GM21619 (cell line): Measurements from ENCODE around the gene HOXA5.

ENCODE experiments used
- ATAC-seq: cut with Tn5 transposase; IDR thresholded peaks from one replicate; pipeline ENCODE4 v1.9.1; 2021; ENCODE audit not compliant: unreplicated experiment

The HOXA5 gene

GRCh38 chr7:27109466-27110185 lies 33.9 kb downstream of the HOXA5 start:
- ATAC-seq: no peak

GRCh38 chr7:27108390-27109127 lies 34.9 kb downstream of the HOXA5 start:
- ATAC-seq: no peak

- ATAC-seq: no peak
Measured at GRCh38 chr7:27107391-27108381, 35.8 kb downstream of the HOXA5 start.

- no peak for ATAC-seq
Measured at GRCh38 chr7:27106901-27107240, 36.6 kb downstream of the HOXA5 start.

DNA sequence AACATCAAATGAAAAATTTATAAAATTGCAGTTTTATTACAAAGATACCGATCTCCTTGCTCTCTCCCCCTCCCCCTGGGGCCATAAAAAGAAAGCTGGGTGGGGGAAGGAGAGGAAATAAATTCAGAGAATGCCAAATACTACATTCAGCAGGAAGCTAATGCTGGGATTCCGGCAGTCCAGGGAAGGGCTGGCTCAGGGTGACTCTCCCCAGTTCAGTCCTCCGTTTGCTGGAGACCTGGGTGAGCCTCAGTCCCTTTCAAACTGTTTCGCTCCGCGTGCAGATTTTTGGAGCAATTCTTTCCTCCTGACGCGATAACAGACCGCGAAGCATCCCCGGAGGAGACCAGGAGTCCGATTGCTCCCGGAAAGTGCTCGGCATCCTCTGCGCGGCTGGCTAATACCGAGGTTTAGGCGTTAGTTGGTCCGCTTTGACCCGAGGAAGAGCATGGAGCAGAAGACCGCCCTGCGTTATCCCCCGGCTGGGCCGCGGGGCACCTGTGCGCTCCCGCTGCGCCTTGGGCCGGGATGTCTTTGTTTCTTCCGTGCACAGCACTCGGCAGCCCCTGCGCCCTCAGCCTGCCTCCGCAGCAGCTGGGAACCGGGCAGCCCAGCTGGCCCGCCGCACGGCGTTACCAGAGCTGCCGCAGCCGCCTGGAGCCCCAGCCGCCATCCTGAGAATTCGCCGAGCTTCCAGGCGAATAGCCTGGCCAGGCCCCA lies 37.1 kb downstream of the HOXA5 start:
- no peak for ATAC-seq

DNA sequence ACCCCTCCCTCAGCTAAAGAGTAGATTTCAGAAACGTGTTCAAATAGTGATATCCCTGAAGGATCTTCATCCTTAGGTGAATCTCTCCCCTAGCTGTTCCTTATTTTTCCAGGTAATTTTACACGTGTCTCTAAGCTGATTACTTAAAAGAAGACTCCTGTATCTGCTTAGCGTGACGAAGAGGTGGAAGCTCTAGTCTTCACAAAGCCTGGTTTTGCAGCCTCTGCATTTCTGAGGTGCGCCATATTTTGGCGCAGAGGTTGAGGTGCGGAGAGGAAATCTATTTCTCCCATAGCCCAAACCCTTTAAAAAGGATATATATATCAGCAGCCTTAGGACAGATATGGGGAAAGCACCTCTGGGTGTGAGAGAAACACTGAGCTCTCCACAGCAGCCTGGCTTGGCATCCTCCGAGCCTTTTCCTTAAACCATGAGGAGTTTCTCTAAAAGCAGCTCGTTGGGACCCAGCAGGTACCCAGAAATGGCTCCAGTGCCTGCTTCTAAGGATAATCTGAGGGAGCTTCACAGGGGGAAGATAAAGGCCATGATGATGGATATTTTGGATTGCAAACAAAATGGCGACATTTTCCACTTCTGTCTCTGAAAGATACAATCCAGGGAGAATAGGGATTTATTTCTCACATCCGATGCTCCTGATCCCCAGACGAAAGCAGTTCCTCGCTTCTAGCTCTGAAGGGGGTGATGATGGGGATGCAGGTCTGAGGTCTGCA lies 38.0 kb downstream of the HOXA5 start:
- ATAC-seq: no peak

GRCh38 chr7:27104341-27105058 lies 39.0 kb downstream of the HOXA5 start:
- no peak for ATAC-seq

DNA sequence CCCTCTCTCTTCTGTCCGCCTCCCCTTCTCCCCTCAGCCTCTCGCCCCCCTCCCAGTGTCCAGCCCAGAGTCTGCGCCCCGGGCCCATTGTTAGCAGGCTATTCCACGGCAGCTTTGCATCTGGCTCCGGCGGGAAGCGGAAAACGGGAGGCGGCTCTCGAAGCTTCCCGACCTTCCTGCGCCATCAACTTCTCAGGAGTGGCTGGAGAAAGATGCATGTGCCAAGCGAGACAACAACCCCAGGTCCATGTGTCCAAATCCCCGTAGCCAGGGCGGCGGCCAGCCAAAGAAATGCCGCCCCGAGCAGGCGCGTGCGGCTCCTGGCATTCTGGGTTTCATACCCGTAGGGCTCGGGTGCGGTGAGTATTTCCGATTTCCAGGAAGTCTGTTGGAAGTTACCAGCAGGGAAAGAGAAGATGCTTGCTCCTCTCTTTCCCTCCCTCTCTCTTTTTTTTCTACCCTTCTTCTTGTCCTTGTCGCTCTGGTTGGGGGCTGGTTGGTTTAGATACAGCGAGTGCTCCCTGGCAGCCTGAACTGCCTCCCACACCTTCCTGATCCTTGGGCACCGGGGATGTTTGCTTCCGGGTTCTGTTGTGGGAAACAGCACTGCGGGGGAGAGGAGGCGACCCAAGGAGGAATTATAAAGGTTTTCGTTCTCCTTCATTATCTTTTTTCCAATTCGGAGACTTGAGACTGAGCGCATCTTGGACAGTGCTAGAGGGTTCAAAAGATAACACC lies 39.8 kb downstream of the HOXA5 start:
- ATAC-seq: no peak

GRCh38 chr7:27102581-27103442 lies 40.7 kb downstream of the HOXA5 start, which contains the start of gene HOXA2:
TSS of gene HOXA2 (minus strand) at chr7:27102683. CDS start at chr7:27102500, 183 bp downstream.
- no peak for ATAC-seq

- no peak for ATAC-seq
Measured at GRCh38 chr7:27101957-27102580, 41.4 kb downstream of the HOXA5 start.

- ATAC-seq: no peak
Measured at GRCh38 chr7:27101171-27101956, 42.1 kb downstream of the HOXA5 start.

GRCh38 chr7:27100694-27101170 lies 42.7 kb downstream of the HOXA5 start:
- no peak for ATAC-seq

GRCh38 chr7:27099453-27100370 lies 43.8 kb downstream of the HOXA5 start:
- no peak for ATAC-seq

DNA sequence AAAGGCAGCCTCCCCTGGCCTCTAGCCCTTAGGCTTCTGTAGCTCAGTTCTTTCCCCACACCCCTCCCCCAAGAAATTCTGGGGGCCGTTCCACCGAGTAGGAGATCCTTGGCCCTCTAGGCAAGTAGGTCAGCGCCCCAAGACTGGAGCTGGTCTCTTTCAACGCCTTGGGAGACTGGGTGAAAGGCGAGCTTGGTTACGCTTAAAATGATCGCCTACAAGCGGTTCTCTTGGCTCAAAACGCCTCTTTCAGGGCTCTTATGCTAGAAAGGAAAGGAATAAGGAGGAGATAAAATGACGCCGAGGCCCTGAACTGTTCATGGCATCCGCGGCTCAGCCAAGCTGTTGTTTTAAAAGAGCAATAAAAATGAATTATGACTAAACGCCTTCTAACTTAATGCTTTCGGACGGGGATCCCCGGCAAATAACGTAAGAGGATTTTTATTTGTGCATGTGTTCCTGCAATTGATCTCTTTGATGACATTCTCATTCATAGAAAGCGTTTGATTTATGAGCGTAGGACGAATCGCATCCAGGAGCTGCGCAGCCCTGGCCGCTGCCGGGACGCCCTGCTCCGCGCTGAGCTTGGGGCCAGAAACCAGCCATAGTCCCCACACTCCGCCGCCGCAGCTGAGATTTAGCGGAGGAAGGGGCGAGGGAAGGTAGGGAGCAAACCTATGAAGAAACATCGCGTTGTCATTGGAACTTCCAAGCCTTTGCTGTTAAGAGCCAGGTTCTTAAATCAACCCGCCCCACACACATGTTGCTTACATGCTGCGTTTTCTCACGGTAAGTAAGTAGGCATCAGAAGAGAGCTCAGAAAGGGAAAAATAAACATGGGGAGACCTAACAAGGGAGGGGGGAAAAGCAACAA lies 44.7 kb downstream of the HOXA5 start:
- ATAC-seq: no peak
